Activated T-cell treated with anti-CD3 and anti-CD28 coated beads, Interleukin-2, amount 50 U/mL, for 48 hours (primary cell): ENCODE results near the gene MCC.

Experiments used
- DNase-seq, 2 experiments: peaks; one replicate each; pipeline ENCODE4 v3.0.0-alpha.2; 2020

Gene MCC

DNA sequence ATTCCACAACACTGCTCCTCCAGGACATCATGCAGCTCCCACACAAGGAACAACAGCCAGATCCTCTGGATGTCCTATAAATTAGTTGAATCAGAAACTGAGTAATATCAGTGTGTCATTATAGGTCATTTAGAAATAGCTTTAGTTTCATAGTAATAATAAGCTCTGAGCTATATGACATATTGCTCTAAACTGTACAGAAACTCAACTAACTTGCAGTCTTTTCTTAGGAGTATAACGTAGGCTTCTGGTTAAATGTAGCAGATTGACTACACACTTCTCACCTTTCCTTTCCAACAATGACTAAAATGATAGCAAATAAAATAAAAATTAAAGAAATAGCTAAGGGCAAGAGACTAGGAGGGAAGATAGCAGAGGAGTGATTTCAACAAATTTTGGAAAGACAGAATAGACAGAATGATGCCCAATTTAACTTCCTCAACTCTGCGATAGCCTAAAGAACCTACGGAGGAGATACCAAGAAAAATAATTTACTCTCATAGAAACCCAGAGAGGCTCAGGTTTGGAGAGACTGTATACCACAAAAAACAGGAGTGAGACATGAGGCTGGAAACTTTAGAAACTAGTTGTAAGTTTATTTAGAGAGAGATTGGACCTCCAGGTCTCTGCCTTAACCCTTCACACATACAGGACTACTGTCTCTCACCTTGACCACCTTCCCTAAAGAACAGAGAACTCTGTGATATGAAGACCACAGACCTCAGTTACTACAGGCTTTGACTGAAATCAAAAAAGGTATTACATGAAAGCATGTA lies 247.1 kb downstream of the MCC start:
- no peak for DNase-seq

DNA sequence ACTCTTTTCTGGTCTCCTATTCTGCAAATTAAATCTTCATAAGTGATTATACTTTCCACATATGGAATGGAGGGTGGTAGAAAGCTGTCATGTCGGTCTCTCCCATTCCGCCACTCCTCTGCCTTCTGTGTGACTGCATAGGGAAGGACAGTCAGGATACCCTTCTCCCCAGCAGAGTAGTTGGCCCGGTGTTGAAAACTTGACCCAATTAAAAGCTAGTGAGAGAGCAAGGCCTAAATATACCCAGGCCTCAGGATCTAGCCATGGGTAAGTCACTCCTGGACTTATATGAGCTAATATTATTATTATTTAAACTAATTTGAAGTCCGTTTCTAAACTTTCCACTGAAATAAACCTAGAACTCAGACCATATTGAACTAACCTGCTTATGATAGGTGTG lies 248.2 kb downstream of the MCC start:
- DNase-seq: no peak

DNA sequence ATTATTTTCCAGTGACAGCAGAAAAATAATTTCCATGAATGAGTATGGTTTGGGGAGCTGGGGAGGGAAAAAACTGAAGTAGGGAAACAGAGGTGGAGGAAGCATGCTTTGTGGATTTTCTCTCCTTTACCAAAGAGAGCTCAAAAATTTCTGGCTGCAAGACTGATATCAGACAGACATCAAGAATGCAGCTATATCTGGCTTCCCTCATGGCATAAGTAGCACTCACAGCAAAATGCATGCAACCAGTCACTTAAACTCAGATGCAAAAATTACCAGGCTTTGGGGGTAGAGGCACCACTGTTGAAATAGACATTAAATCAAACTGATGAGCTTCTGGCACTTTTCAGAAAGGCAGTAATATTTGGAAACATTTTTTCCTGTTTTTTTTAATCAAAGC lies 250.4 kb downstream of the MCC start:
- no peak for DNase-seq

DNA sequence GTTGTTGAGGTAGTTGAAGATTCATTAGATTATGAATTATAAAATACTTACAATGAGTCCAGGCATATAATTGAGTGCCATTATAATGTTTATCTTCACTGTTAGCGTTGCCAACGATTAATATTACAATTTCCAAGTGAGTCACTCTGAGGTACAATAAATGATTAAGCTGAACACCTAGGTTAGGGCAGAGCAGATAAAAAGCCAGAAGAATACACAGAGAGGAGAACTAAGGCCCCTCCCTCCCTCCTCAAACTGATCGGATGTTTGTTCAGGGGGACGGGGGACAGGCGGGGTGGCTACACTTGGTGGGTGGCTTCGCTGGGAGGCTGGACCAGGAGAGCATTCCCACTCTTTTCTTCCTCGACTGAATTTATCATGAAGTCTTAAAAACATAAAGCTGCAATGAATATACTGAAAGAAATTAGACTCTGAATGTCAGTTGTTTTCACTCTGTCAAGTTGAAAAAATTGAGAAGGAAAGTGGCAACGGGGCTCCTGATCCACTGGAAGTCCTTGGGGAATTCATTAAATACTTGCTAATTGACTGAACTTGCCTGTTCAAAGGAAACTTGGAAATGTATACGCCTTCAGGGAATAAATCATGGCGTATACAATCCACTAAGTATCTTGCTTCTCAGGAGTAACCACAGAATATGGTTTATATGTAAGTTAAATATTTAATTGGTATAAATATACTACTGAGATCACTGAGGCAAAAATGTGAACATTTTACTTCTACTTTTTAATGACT lies 251.5 kb downstream of the MCC start:
- DNase-seq: no peak

GRCh38 chr5:113235884-113236283 lies 252.4 kb downstream of the MCC start:
- DNase-seq: no peak

DNA sequence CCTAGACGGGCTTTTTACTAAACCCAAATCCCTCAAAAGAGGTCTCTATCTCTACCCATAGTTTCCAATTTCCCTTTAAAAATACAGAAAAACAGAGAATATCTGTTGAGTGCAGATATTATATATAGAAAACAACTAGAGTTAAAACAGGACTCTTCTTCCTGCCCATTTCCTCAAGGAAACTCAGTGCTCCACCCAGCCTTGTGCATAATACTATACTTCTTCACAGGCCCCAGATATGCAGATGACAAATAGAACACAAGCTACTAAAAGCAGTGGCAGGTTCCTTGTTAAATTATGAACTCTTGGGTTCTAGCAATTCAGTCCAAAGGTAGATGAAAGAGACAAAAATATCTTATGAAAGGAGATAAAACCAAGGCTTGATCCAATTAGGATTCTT lies 253.7 kb downstream of the MCC start:
- DNase-seq: no peak

DNA sequence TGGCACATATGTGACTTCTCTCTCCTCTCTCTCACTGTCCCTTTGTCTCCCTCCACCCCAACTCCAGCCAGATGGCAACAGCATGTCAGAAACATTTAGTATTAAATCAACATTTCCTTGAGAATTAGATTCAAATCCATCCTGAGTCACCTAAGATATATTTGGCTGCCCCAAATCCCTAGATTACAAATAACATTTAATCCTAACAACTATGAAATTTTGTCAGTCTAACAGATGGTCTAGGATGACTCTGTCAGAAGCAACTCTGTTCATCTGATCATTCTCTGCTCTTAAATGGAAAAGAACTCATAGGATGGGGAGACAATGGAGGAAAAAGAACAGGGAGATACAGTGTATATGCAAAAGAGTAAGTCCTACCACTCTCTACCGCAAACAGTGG lies 254.6 kb downstream of the MCC start:
- no peak for DNase-seq

GRCh38 chr5:113232667-113233066 lies 255.6 kb downstream of the MCC start:
- DNase-seq: no peak

DNA sequence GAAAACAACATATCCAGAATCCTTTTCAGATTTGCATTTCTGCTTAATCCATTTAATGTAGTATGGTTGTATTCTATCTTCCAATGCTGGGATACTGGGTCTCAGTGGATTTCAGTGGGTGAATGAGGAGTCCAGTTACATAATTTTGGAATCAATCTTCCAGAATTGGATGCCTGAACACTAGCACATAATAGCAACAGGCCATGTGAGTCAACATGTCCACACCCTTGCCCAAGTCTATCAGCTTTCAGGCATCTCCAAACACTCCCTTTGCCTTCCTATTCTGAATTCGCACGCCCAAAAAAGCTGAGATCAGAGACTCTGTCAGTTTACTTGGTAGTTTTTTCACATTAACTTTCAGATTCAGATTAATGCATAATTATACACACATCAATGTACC lies 256.0 kb downstream of the MCC start:
- no peak for DNase-seq

GRCh38 chr5:113231653-113232000 lies 256.6 kb downstream of the MCC start:
- no peak for DNase-seq

GRCh38 chr5:113230711-113231652 lies 257.3 kb downstream of the MCC start:
- no peak for DNase-seq

- no peak for DNase-seq
Observed at GRCh38 chr5:113227798-113228197, 260.5 kb downstream of the MCC start.

- DNase-seq: no peak
Observed at GRCh38 chr5:113226116-113226736, 262.0 kb downstream of the MCC start.

DNA sequence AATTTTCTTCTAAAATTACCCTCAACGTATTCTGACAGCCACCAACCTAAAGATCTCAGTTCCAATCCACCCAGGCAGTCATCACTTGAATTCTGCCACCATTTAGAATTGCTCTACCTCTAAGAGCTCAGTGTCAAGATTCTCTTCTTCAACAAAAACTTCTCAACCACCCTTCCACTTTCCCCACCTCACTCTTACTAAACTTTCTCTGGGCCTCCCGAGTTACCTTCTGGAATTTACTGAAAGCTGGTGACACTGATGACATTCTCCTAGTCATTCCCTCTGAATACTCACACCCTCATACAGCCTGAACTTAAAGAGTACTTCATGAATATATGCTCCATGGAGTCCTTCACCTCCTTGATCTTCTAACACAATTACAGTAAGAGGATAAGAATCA lies 263.0 kb downstream of the MCC start:
- no peak for DNase-seq

DNA sequence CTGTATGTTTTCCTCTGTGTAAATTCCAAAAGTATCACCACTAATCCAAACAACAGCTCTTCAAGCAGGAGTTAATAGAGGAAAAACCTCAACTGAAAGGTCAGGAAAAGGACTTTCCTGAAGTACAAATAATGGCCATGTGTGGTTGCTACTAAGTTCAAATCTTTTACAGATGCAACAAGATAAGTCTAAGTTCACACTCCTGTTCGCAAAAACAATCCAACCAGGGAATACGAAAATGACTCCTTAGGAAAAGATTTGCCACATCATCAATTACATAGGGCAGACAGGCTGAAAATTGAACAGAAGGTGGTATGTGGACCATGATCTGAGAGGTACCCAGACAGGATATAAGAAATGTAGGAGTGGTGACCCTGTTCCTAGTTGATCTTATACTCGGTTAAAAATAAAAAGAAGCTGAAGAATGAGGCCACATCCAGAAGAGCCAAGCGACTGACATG lies 263.6 kb downstream of the MCC start:
- no peak for DNase-seq

DNA sequence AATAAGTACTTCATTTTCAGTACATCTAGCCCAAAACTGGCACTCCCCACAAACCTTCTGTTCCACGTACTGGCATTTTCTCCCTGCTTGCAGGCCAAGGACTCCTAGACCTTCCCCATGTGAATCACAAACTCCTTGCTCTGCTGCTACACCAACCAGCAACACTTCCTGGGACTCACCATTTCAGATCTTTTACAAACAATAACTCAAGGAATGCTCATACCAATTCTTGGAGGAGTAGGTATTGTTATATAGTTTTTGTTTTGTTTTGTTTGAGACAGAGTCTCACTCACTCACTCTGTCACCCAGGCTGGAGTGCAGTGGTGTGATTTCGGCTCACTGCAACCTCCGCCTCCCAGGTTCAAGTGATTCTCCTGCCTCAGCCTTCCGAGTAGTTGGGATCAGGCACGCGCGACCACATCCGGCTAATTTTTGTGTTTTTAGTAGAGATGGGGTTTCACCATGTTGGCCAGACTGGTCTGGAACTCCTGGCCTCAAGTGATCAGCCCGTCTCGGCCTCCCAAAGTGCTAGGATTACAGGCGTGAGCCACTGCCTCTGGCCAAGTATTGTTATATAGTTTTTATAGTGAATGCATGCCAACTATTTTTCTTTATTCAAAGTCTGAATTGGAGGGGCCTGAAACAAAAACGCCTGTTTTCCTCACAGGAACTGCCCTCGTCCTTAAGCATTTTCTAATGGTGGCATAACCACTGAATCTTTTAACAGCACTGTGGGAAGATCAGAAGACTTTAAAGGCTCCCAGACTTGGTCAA lies 264.2 kb downstream of the MCC start:
- no peak for DNase-seq

- no peak for DNase-seq
Observed at GRCh38 chr5:113223315-113223714, 264.9 kb downstream of the MCC start.

GRCh38 chr5:113221294-113222176 lies 266.7 kb downstream of the MCC start:
- no peak for DNase-seq

GRCh38 chr5:113219695-113220094 lies 268.6 kb downstream of the MCC start:
- no peak for DNase-seq

DNA sequence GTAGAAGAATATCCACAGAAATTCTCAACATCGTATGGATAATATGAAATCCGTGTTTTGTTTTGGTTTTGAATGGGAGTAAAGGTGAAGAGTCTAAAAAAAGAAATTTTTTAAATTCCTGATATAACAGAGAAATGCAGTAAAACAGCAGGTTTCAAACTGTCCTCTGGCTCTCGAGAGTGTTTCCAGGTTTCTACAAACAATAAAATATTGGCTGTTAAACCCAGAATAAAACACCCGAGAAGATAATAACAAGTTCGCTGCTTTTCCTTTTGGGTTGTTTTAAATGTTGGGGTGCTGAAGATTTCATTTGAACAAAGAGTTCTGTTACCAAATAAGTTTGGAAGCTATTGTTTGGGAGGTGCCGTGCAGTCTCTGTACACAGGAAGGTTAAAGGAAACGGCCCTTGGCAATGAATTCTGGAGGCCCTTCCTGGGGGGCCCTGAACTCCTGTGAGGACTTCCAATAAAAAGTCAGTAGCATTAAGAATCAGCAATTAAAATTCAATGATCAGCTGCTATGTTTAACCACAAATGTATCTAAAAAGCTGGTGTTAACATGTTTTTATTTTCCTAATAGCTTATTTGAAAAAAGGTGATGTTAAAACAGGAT lies 269.2 kb downstream of the MCC start:
- DNase-seq: no peak

GRCh38 chr5:113218200-113218599 lies 270.1 kb downstream of the MCC start:
- DNase-seq: no peak
